Subcutaneous adipose tissue (tissue), 4 donors: ENCODE data around the gene SYVN1. TPM values are rescaled to one million over a fixed set of nuclear protein-coding genes. Genes with fewer than 3 reads are reported as not detected.

Source experiments
- total RNA-seq, 4 donors: library from RNA; depleted of rRNA; stranded (reverse); fragments of >200 nt; gene quantifications; one replicate each; pipeline ENCODE4 v1.1.0, GENCODE V29; 2016
- TF ChIP-seq, protein P1 (sequence below): fragments of 450-650 bp; IDR thresholded peaks from one replicate; pipeline ENCODE4 v1.5.1; 2016; ENCODE audit warnings: low read depth, mild to moderate bottlenecking, control low read depth, antibody characterized with exemption, moderate library complexity

The SYVN1 gene
- total RNA-seq = 10 to 100 TPM; 29.3 to 61.0 (median 46.0) TPM

GRCh38 chr11:65134240-65134951, at the start of gene SYVN1:
Gene SYVN1 (minus strand): TSS chr11:65134519. CDS start chr11:65133601, 918 bp downstream.
- TF ChIP-seq, protein P1, sequence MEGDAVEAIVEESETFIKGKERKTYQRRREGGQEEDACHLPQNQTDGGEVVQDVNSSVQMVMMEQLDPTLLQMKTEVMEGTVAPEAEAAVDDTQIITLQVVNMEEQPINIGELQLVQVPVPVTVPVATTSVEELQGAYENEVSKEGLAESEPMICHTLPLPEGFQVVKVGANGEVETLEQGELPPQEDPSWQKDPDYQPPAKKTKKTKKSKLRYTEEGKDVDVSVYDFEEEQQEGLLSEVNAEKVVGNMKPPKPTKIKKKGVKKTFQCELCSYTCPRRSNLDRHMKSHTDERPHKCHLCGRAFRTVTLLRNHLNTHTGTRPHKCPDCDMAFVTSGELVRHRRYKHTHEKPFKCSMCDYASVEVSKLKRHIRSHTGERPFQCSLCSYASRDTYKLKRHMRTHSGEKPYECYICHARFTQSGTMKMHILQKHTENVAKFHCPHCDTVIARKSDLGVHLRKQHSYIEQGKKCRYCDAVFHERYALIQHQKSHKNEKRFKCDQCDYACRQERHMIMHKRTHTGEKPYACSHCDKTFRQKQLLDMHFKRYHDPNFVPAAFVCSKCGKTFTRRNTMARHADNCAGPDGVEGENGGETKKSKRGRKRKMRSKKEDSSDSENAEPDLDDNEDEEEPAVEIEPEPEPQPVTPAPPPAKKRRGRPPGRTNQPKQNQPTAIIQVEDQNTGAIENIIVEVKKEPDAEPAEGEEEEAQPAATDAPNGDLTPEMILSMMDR = no peak

DNA sequence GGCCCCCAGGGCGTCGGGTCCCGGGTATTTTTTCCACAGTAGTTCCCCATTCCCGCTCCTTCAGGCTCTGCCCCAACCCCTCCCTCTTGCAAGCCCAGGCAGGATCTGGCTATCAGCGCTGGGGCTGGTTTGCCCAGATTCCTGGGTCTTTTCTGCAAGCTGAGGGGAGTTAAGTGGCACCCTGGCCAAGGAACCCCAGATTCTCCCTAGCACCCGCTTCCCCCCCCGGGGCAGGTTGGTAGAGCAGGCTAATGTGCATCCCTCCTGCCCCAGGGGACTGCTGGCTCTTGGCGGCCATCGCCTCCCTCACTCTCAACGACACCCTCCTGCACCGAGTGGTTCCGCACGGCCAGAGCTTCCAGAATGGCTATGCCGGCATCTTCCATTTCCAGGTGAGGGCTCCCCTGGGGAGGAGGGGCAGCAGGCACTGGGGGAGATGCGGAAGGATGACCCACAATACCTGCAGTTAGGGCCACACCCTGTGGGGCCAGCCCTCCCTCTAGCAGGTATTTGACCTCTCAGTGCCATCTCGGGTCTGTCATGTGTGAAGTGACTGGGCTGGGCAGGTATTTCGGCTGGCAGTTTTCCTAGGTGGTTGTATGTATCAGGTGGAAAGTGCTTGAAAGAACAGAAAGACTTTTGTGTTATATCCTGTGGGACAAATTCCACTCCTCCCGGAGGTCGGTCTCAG, 49.0 kb upstream of the SYVN1 start:
- TF ChIP-seq, protein P1 = no peak

- TF ChIP-seq, protein P1 = no peak
Measured at GRCh38 chr11:65182258-65183170, 48.2 kb upstream of the SYVN1 start.

DNA sequence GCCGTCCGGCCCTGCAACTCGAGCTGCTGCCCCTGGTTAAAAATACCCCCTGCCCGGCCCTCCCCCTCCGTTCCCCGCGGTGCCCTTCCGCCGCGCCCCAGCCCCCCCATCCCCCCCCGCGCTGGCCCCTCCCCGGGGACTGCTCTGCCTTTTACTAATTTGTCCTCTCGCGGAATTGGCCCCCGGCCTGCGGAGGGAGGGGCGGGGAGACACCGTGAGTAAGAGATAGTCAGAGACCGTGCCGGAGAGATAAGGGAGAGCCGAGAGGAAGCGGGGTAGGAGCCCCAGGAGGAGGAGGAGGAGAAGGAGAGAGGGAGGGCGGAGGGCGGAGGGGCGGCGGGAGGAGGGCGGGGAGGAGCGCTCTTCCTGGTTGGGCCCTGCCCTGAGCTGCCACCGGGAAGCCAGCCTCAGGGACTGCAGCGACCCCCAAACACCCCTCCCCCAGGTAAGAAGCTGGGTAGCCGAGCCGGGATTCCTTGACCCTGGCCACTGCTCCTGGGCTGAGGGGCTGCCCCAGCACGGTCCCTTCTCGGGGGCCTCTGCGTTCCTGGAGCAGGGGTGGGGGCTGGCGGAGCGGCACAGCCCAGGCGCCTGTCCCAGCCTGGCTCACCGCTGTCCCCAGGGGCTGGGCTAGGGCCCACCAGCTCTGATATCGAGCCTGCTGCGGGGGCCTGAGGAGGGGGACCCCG, 47.4 kb upstream of the SYVN1 start, which contains the start of gene CAPN1:
TSS of gene CAPN1 (plus strand) at position 360 of the 689 bp plus-strand sequence. CDS start 774 bp downstream, outside the sequence.
- TF ChIP-seq, protein P1 = no peak

- TF ChIP-seq, protein P1 = no peak
Measured at GRCh38 chr11:65180877-65181568, 46.7 kb upstream of the SYVN1 start.

- TF ChIP-seq, protein P1 = no peak
Measured at GRCh38 chr11:65172600-65172999, 38.3 kb upstream of the SYVN1 start.
